ENCODE data around the gene SERPINI1. TPM values are rescaled to one million over a fixed set of nuclear protein-coding genes. Genes with fewer than 3 reads are reported as not detected.

The SERPINI1 gene
- total RNA-seq, 1 experiment from 2014 or later: 3.3 TPM

DNA sequence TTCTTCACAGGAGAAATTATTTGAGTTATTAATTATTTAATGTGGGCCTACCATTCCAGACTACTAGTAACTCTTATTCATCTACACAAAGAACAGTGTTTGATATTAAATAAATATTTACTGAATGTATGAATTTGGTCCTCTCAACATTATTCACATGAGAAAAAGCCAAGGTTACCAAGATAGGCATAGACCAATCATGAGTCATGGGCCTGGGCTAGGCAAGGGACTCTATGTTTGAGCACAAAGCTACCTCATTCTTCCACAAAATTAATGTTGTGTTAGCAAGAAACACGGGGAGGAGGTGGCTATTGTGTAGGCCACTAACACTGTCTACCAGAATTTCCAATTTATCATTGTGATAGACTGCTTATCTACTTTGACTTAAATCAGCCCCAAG is 115.7 kb downstream of the SERPINI1 start:
- no peak for DNase-seq (ENCODE audit: low spot score)

DNA sequence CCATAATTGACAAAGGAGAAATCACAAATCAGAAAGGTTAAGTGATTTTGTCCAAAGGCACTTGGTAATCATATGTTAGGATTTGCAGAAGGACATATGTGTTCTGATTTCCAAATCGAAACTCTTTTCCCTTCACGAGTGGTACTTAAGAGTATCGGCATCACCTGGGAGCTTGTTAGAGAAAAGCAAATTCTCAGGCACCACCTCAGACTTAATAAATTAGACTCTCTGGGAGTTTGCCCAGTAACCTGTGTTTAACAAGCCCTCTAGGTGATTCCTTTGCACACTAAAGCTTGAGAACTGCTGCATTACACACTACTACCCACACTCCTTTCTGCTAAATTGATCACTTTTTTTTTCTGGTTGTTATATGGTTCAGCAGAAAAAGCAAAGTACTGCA is 116.2 kb downstream of the SERPINI1 start:
- no peak for DNase-seq (ENCODE audit: low spot score)

DNA sequence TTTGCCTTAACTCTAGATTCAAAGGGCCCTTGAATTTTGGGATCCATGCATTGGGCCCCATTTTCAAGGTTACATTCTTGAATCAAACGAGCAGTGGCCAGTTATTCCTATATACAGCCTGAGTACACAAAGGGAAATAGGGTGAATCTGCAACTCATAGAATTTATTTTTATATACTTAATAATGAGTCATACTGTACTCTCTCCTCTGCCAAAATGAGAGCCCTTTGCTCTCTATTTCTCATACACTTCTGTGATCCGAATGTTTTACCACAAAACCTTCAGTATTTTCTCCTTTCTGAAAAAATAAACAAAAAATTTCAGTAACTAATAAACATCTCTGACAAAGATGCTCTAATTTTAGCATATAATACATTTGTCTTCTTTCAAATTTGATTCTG is 116.7 kb downstream of the SERPINI1 start:
- DNase-seq (ENCODE audit: low spot score): no peak

DNA sequence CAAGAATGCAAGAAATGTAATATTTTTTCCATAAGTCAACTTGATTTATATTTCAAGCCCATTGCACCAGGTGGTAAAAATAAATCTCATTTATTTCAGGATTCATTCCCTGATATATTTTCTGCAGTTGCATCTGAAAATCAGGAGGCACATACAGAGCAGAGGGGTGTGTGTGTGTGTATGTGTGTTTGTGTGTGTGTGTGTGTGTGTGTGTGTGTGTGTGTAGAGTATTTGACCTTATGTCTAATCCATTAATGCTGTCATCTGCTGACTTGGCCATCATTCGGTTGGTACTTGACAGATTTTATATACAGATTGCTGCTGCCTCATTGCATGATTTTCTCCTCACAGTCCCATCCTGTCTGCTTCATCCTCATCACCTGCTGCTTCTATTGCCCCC is 118.5 kb downstream of the SERPINI1 start:
- DNase-seq (ENCODE audit: low spot score): no peak

DNA sequence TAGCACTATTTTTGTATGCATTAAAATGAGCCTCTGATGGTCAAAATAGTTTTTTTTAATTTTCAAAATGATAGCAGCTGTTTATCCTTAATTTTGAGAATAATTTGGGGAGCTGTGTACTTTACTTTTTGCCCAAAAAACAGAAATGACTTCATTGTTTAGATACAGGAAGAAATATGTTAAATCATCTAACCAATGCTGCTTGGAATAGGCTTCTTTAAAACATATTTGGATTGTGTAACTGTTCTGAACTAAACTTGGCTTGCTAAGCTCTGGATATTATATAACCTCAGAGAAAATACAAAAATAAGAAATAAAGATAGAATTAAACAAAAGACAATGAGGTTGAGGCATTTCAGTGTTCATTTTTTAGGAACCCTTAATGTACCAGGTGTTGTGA is 119.3 kb downstream of the SERPINI1 start:
- no peak for DNase-seq (ENCODE audit: low spot score)

DNA sequence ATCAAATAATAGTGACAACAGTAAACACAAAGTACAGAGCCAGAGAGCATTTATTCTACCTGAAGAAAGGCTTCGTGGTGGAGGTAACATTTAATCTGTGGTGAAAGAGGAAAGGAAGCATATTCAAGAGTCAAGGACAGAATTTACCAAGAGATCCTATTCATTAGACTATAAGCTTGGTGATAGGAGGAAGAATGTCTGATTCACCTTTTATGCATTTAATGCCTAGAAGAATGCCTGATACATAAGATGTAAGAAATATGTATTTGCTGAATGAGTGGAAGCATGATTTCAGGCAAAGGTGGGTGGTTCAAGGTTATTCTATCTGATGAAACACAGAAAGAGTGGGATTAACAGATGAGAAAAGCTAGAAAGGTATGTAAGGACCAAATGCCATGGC is 119.8 kb downstream of the SERPINI1 start:
- no peak for DNase-seq (ENCODE audit: low spot score)

DNA sequence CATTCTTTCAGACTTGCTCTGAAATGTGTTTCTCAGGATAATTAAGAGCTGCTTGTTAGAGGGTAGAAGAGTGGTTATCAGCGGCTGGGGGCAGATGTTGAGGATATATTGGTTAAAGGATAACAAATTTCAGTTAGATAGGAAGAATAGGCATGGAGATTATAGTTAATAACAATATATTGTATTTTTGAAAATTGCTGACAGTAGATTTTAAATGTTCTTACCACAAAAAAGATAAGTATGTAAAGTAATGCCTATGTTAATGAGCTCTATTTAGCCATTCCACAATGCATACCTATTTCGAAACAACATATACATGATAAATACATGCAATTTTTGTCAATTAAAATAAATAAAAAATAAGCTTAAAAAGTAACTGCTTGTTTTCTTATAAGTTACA is 123.3 kb downstream of the SERPINI1 start:
- no peak for DNase-seq (ENCODE audit: low spot score)

DNA sequence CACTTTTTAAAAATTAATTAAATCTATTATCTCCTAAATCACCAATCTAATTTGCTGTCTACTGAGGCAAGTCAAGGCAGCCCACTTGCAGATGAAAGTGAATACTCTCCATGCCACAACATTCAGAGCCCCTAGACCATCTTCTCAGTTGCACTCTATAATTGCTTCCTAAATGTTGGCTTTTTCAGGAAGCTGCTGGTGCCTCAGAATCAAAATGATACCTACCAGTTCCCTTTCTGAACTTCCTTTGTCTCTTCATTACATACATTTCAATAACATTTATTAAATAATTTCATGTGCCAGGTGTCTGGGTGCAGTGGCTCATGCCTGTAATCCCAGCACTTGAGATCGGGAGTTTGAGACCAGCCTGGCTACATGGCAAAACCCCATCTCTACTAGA is 124.1 kb downstream of the SERPINI1 start:
- DNase-seq (ENCODE audit: low spot score): no peak

DNA sequence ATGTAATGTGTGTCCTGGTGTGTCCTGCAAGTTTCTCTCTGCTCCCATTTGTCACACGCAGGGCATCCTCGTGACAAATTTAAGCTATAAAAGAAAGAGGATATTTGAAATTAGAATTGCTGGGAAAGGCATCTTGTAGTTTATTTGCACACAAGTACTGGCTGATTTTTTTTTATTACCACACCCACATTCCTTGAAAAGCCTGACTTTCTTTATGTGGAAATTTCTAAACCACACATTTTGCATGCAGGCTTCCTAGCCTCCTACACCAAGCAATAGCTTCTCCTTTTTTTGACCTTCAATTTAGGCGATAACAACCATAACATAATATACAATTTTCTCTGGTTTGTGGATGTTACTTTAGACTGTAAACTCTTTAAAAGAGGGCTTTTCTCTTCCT is 126.1 kb downstream of the SERPINI1 start:
- DNase-seq (ENCODE audit: low spot score): no peak

DNA sequence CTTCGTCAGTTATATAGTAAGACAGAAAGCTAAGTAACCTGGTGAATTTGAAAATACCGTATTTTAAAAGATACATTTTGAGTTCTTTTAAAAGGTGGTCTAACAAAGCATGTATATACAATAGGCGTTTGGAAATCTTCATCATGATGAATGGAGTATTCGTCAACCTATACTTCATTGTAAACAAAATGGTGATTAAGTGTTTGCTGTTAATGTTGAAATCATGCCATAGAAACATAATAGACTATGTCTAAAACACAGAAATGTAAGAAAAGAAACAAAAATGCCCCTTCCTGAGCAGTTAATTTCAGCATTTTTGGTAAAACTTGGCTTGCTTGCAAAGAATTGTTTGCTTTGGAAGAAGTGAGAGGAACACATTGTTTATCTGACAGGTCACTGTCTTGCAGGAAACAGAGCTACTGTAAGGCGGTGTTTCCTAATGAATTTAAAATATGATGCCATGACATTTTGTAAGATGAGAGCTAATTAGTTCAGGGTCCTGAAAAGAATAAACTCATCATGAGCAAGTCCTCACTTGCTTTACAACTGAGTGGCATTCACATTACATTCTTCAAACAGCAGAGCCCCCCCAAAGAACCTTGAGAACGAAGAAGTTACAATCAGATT is 126.7 kb downstream of the SERPINI1 start:
- DNase-seq (ENCODE audit: low spot score): no peak

DNA sequence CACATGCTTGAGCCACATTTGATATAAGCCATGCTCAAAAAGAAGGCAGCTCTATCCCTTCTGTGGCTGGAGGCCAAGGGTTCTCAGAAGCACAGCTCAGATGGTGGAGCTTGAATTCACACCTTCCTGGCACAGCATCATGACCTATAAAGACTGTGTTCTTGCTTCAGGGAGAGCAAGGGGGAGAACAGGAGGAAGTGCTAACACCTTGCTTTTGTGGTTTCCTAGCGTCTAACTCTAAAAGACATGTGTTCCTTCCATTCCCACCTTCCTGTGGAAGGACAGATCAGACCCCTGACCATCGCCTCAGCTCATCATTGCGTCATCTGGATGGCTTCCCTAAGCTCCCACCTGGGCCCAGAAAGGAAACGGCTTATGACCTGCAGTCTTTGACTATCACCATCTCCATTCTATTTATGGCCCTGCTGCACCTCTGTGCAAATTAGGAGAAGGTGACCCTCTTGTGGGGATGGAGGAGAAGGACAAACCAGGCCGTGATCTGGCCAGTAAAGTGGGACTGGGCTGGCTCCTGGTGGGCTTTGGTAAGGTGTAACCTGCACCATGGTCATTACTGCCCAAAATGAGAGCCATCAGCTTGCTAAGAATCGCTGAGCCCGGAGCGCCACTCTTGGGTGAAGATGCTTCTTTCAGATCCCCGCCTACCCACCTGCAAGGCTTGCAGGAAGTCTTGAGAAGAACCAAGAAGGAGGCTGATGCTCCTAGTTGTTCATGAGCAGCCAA is 128.5 kb downstream of the SERPINI1 start:
- DNase-seq (ENCODE audit: low spot score): no peak

DNA sequence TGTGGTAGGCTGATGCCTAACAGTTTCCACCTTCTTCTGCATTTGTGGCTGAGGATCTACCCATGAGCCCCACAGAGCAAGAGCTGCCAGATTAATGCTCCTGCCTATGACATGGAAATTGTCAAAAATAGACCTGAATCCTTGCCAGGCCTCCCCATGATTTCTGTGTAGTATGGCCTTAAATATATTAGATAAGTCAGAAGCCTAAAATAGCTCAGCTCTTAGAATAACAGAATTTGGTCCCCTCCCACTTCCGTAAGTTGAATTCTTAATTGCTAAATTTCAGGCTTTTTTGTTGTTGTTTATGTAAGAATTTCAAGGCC is 129.0 kb downstream of the SERPINI1 start:
- DNase-seq (ENCODE audit: low spot score): no peak

DNA sequence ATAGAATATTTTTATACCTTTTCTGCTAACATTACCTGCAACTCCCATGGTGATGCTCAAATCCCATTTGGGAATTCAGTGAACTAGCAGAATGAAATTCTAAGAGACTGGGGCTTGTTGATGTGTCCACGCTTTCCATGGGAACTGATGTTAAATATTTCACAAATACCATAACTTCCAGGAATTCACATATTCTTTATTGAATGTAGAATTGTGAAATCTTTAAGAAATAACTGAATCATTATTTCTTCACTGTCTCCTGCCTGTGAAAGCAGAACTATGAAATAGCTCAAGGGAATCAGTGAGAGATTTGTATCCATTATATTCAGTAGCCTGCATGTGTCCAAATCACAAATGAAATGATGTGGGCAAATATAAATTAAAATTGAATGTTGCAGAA is 130.8 kb downstream of the SERPINI1 start:
- DNase-seq (ENCODE audit: low spot score): no peak

DNA sequence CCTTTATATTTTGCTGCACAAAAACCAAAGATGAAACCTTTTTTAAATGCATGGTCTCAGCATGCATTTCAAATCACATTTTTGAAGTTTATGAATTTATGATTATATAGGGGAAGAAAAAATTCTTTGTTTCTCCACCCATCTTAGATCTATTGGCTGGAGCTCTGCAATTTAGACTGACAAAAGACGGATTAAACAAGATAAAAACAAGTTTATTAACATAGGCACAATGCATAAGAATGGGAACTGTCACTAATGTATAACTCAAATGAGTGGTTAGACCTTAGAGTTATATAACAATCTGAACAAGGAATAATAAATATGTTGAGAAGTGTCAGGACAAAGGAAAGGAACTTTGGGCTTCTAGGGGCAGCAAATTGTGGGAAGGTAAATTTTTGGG is 132.5 kb downstream of the SERPINI1 start:
- no peak for DNase-seq (ENCODE audit: low spot score)

DNA sequence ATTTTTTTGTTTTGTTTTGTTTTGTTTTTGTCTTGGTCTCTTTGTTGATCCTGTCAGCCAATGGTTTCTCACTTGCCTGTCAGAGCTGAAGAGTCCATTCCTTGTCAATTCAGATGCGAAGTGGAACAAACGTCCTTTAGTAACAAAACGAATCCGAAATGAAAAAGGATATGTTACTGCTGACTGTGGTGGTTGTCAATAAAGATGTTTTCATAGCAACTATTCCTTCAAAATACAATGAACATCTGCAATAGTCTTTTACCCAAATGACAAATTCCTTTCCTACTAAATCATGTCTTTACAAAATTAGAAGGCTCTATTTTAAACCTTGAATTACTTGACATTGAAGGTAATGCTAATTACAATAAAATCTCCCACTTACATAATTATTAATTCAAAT is 134.7 kb downstream of the SERPINI1 start:
- no peak for DNase-seq (ENCODE audit: low spot score)

DNA sequence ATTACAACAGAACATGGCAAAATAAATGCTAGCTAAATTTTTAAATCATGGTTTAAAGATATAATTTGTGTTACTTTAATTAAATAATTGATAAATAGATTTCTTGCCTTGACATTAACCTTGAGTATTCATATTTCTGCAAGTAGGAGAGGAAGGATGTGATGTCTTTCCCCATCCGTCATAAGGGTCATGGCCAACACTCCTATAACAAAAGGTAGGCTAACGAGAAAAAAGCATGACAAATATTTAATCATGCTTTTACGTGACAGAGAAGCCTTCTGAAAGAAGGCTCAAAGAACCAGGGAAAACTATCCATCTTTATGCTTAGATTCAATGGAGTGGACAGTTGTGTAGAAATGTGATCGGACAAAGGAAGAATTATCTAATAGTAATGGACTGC is 135.2 kb downstream of the SERPINI1 start:
- no peak for DNase-seq (ENCODE audit: low spot score)

DNA sequence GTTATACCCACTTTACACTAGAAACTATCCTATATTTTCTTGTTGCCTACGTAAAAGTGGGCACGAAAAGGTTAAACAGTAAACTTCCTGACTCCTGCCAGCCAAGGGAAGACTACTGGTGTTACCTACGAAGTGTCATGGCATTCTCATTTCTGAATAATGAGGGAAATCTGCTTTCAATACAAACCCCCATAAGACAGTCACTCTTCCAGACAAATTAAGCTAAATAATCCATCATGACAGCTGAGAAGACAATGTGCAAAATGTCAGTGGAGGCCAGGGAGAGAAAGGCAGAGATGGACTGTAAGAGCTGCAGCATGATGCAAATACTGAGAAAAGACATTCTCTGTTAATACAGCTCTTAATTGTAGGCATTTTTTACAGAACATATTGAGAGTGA is 136.5 kb downstream of the SERPINI1 start:
- DNase-seq (ENCODE audit: low spot score): no peak

DNA sequence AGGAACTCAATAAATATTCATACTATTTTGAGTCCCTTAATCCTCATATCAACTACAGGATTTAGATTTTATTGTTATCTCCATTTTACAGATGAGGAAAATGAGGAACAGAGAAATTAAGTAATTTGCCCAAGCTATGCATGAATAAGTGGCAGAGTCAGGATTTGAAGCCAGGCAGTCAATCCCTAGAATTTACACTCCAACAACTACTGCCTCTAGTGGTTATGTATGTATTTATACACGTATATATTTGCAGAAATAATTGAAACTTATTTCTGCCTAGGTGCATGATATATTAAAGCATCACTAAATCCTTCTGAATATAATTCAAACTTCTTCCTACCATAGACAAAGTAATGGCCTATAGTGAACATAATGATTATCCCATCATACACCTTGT is 137.4 kb downstream of the SERPINI1 start:
- no peak for DNase-seq (ENCODE audit: low spot score)

DNA sequence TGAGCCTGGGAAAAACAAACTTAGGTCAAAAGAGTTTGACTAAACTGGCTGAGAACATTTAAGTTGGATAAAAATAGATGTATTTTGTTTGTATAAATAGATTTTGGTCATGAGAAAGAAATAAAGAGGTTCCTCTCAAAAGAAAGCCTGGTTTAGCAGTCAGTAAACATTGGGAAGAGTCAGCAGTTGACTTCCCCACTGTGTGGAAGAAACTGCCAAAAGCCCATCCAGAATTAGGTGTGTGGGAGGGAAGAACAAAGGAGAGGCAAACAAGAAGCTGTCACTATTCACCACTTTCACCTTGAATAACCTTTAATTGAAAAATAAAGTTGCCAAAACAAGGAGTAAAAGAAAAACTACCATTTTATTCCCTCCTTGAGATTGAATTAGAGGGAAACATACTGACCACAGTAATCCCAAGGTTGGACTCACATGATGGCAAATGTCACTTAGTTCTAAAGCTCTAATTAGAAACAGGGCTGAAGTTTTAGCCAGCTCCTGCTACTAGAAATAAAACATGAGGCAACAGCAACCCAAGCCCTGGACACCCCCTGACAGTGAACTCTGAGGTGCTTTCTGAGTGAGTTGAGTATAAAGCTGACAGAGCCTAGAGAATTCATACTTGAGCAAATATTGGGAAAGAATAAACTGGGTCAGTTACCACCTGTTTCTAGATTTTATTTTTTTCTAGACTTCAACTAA is 139.3 kb downstream of the SERPINI1 start:
- DNase-seq (ENCODE audit: low spot score): no peak
